ENCODE data around the gene TGFA. TPM values are rescaled to one million over a fixed set of nuclear protein-coding genes. Genes with fewer than 3 reads are reported as not detected.

The TGFA gene
- total and polyA plus RNA-seq, 11 donors = 0.50 to 4.9 (median 1.0) TPM

DNA sequence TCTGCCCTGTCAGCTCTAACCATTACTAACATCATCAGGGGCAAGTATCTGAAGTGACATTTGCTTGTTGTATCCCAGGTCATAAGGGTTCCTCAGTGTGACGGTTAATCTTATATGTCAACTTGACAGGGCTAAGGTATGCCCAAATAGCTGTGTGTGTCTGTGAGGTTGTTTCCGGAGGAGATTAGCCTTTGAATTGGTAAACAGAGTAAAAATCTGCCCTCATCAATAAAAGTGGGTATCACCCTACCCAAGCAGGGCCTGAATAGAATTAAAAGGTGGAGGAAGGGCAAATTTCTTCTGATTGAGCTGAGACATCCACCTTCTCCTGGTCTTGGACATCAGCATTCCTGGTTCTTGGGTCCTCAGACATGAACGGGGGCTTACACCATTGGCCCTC, 12.8 kb upstream of the TGFA start:
- Histone ChIP-seq H3K27ac (no peak overlapping the region), H3K27me3 (peaks cover 0 to 9% (median 0%) of the 10 kb centered on the region in 9 donors), H3K36me3 (no peaks in the 10 kb centered on the region), H3K4me1 (no peaks in the 10 kb centered on the region), H3K4me3 (no peak overlapping the region), H3K9me3 (no peaks in the 10 kb centered on the region)
- intact Hi-C loops (cut with DNase I) = no loop called here
- DNase-seq (no peak), ATAC-seq (no peak)
- WGBS, 4 donors = 88 to 98% (median 91%) methylated on average over 3 of the region's 3 CpGs
- no peak for TF ChIP-seq POLR2A (IDR thresholded peaks at IDR 0.05)
- TF ChIP-seq, protein P1, sequence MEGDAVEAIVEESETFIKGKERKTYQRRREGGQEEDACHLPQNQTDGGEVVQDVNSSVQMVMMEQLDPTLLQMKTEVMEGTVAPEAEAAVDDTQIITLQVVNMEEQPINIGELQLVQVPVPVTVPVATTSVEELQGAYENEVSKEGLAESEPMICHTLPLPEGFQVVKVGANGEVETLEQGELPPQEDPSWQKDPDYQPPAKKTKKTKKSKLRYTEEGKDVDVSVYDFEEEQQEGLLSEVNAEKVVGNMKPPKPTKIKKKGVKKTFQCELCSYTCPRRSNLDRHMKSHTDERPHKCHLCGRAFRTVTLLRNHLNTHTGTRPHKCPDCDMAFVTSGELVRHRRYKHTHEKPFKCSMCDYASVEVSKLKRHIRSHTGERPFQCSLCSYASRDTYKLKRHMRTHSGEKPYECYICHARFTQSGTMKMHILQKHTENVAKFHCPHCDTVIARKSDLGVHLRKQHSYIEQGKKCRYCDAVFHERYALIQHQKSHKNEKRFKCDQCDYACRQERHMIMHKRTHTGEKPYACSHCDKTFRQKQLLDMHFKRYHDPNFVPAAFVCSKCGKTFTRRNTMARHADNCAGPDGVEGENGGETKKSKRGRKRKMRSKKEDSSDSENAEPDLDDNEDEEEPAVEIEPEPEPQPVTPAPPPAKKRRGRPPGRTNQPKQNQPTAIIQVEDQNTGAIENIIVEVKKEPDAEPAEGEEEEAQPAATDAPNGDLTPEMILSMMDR (IDR thresholded peaks at IDR 0.05) = no peak

DNA sequence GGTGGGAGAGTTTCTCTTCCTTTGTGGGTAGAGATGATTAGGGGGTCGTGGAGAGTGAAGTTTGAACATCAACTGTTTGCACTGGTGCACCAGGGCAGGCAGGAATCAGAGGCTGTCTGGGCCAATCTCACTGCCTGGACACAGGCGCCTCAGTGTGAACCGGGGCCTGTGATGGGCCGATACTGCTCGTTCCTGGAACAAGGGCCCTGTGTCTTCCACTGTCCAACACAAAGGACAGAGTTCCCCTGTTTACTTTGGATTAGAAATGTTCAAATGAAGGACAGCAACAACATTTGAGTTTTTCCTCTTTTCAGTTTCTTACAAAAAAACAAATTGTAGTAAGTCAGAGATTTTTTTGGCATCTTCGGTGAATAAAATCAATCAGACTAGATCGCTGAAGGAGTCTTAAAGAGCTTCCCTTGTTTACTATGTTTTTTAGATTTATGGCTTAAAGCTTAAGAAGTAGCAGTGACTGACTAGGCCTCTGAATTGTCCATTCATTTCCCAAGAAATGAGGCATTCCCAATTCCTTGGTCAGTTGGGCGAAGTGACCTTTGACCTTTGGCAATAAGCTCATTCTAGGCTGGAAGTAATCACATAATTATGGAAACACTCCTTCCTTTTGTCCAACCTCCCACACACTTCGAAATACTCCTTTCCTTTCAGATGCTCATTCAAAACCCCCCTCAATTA, 11.6 kb upstream of the TGFA start:
- Histone ChIP-seq H3K4me3 (no peak overlapping the region), H3K27ac (no peak overlapping the region), H3K27me3 (peaks cover 0 to 9% (median 0%) of the 10 kb centered on the region in 9 donors), H3K36me3 (no peaks in the 10 kb centered on the region), H3K4me1 (no peaks in the 10 kb centered on the region), H3K9me3 (no peaks in the 10 kb centered on the region)
- no peak for DNase-seq
- TF ChIP-seq, protein P1 (IDR thresholded peaks at IDR 0.05) = no peak
- TF ChIP-seq POLR2A (IDR thresholded peaks at IDR 0.05) = no peak
- WGBS, 4 donors = 70 to 83% (median 76%) methylated on average over 9 of the region's 9 CpGs
- no peak for ATAC-seq
- intact Hi-C loops (cut with DNase I) = no loop called here

DNA sequence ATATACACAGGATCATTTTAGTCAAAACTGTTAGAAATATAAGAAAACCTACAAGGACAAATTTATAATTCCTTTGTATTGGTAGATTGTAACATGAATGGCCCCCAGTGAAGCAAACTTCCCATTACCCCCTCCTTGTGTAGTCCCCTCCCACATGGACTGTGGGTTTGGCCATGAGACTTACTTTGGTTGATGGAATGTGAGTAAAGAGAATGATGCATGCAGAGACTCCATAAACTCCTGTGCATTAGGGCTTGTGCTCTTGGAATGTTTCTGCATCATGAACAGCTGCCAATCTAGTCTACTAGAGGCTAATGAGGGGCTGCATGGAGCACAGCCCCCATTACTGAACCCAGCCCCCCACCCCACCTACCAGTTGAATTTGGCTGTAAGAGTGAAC, 8.3 kb upstream of the TGFA start:
- Histone ChIP-seq H3K27ac (no peak overlapping the region), H3K36me3 (no peaks in the 10 kb centered on the region), H3K9me3 (no peaks in the 10 kb centered on the region), H3K4me1 (no peaks in the 10 kb centered on the region), H3K27me3 (peaks cover 0 to 36% (median 4%) of the 10 kb centered on the region in 9 donors), H3K4me3 (no peak overlapping the region)
- DNase-seq (no peak), ATAC-seq (no peak)
- intact Hi-C loops (cut with DNase I) = no loop called here
- TF ChIP-seq, protein P1 (IDR thresholded peaks at IDR 0.05) = no peak
- TF ChIP-seq POLR2A (IDR thresholded peaks at IDR 0.05) = no peak

DNA sequence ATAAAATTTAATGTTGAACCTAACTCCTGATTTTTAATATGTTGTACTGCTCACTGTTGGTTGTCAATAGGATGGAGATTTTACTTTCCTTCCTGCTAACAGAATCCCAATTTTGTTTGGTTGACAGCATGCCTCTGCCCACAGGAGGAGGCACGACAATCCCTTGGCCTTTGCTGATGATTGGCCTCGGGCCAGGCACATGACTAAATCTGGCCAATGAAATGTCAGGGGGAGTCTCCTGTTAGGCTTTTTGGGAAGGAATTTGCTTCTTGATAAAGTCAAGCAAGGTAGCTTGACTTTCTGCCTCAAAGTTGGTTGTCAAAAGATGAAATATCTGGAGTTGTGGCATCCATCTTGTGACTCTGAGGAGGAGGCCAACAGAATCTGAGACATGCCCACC, 6.8 kb upstream of the TGFA start:
- no peak overlapping the region for H3K27ac ChIP-seq
- H3K27me3 ChIP-seq = peaks cover 0 to 40% (median 6%) of the 10 kb centered on the region in 9 donors
- no peak overlapping the region for H3K4me3 ChIP-seq
- intact Hi-C loops (cut with DNase I) = no loop called here
- H3K9me3 ChIP-seq = no peaks in the 10 kb centered on the region
- ATAC-seq (no peak), DNase-seq (no peak)
- WGBS, 4 donors = 75 to 90% (median 86%) methylated on average over 2 of the region's 2 CpGs
- TF ChIP-seq, protein P1 (IDR thresholded peaks at IDR 0.05) = no peak
- TF ChIP-seq POLR2A (IDR thresholded peaks at IDR 0.05) = no peak
- no peaks in the 10 kb centered on the region for H3K4me1 ChIP-seq
- H3K36me3 ChIP-seq = no peaks in the 10 kb centered on the region

Measured in heart left ventricle (tissue), 16 donors.